ENCODE data around the gene LRRTM2. TPM values are rescaled to one million over a fixed set of nuclear protein-coding genes. Genes with fewer than 3 reads are reported as not detected.
"Not testable (repeated sequence)": the region's sequence is repeated elsewhere in the genome, so short reads cannot be mapped to it uniquely, and the experiment has no call there.

The LRRTM2 gene
- total and polyA plus RNA-seq, 2 donors (not counting 1 experiment from before 2014, with no cell fraction given), result 0.01 TPM; not detected in 1

DNA sequence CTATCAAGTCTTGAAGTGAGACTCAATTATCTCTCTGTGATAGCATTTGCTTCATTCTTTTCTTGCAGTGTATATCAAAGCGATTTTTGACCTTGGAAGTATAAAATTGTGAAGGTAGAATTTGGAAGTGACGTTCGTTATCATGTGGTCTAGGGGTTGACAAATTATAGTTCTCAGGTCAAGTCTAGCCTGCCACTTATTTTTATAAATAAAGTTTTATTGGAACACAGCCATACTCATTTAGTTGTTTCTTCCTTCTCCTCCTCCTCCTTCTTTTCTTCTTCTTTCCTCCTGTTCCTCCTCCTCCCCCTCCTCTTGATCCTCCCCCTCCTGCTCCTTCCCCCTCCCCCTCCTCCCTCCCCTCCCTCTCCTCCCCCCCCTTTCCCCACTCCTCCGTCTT is 38.0 kb downstream of the LRRTM2 start:
- Mint-ChIP-seq H3K27me3 (no peaks in the 10 kb centered on the region), H3K4me1 (peaks cover 3% of the 10 kb centered on the region), H3K27ac (no peak overlapping the region), H3K4me3 (no peak overlapping the region), H3K9me3 (ENCODE audit: insufficient read depth) (peaks cover 2% of the 10 kb centered on the region)
- peaks cover 5% of the 10 kb centered on the region for H4K20me1 ChIP-seq (ENCODE audit: control insufficient read depth, insufficient read depth, low read length, poor library complexity, severe bottlenecking)
- no peaks in the 10 kb centered on the region for H3K9me3 ChIP-seq (ENCODE audit: control extremely low read depth in 1 of 3, control insufficient read depth in 2 of 3, insufficient read depth in 1 of 3, low read length in 2 of 3)
- H3K4me2 ChIP-seq (replicated peaks; ENCODE audit: low read depth, low read length, poor library complexity, severe bottlenecking), result no peak overlapping the region
- intact Hi-C loops (cut with micrococcal nuclease), result no loop called here
- H3K4me1 ChIP-seq (ENCODE audit: control insufficient read depth in 2 of 2, insufficient read depth in 2 of 2, low read length in 2 of 2), result no peaks in the 10 kb centered on the region
- TF ChIP-seq CTCF (IDR thresholded peaks at IDR 0.05), result no peak
- TF ChIP-seq EZH2 (IDR thresholded peaks at IDR 0.05; ENCODE audit: borderline replicate concordance, insufficient read depth, low read depth, low read length, poor library complexity, severe bottlenecking), result no peak
- ATAC-seq (ENCODE audit: low read depth), result no peak
- no peak overlapping the region for H2AFZ ChIP-seq (ENCODE audit: insufficient read depth, low read depth, low read length, poor library complexity, severe bottlenecking)
- no CpG with 5 or more reads among the region's 4 CpGs for WGBS (ENCODE audit: insufficient coverage)
- H3K79me2 ChIP-seq (ENCODE audit: control insufficient read depth, insufficient read depth, low read length), result no peaks in the 10 kb centered on the region
- no peaks in the 10 kb centered on the region for H3K27me3 ChIP-seq (replicated peaks in 1 of 4; ENCODE audit: control extremely low read depth in 1 of 4, control insufficient read depth in 3 of 4, insufficient read depth in 4 of 4, low read length in 3 of 4)
- no peak for DNase-seq
- H3K36me3 ChIP-seq (replicated peaks in 1 of 2; ENCODE audit: control extremely low read depth in 1 of 2, control insufficient read depth in 1 of 2, extremely low read depth in 1 of 2, insufficient read depth in 2 of 2, low read length in 1 of 2), result no peaks in the 10 kb centered on the region
- ChIA-PET POLR2A (no interaction called here), CTCF (no interaction called here)
- no peak overlapping the region for H3K4me3 ChIP-seq (ENCODE audit: control extremely low read depth in 1 of 5, extremely low read depth in 1 of 5, insufficient read depth in 1 of 5, low read depth in 2 of 5, low read length in 4 of 5)
- H3K9ac ChIP-seq (ENCODE audit: low read length), result no peak overlapping the region
- no peak overlapping the region for H3K27ac ChIP-seq (ENCODE audit: low read length in 2 of 2)

DNA sequence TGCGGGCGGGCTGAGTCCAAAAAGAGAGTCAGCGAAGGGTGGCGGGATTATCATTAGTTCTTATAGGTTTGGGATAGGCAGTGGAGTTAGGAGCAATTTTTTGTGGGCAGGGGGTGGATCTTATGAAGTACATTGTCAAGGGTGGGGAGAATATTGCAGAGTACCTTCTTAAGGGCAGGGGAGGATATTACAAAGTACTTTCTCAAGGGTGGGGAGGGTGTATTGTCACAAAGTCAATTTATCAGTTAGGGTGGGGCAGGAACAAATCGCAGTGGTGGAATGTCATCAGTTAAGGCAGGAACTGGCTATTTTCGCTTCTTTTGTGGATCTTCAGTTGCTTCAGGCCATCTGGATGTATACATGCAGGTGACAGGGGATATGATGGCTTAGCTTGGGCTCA is 40.3 kb downstream of the LRRTM2 start:
- H3K9ac ChIP-seq (ENCODE audit: low read length); POLR2A ChIA-PET; DNase-seq; H4K20me1 ChIP-seq (ENCODE audit: control insufficient read depth, insufficient read depth, low read length, poor library complexity, severe bottlenecking); H3K4me1 ChIP-seq (ENCODE audit: control insufficient read depth in 2 of 2, insufficient read depth in 2 of 2, low read length in 2 of 2); H3K4me2 ChIP-seq (replicated peaks; ENCODE audit: low read depth, low read length, poor library complexity, severe bottlenecking); H3K9me3 Mint-ChIP-seq (ENCODE audit: insufficient read depth); intact Hi-C loops (cut with micrococcal nuclease); H3K36me3 ChIP-seq (replicated peaks in 1 of 2; ENCODE audit: control extremely low read depth in 1 of 2, control insufficient read depth in 1 of 2, extremely low read depth in 1 of 2, insufficient read depth in 2 of 2, low read length in 1 of 2); H3K27ac ChIP-seq (ENCODE audit: low read length in 2 of 2); H3K27me3 Mint-ChIP-seq; H3K4me3 ChIP-seq (ENCODE audit: control extremely low read depth in 1 of 5, extremely low read depth in 1 of 5, insufficient read depth in 1 of 5, low read depth in 2 of 5, low read length in 4 of 5); H3K4me3 Mint-ChIP-seq; H3K9me3 ChIP-seq (ENCODE audit: control extremely low read depth in 1 of 3, control insufficient read depth in 2 of 3, insufficient read depth in 1 of 3, low read length in 2 of 3); ATAC-seq (ENCODE audit: low read depth); H3K4me1 Mint-ChIP-seq; H3K27me3 ChIP-seq (replicated peaks in 1 of 4; ENCODE audit: control extremely low read depth in 1 of 4, control insufficient read depth in 3 of 4, insufficient read depth in 4 of 4, low read length in 3 of 4); H3K79me2 ChIP-seq (ENCODE audit: control insufficient read depth, insufficient read depth, low read length); H2AFZ ChIP-seq (ENCODE audit: insufficient read depth, low read depth, low read length, poor library complexity, severe bottlenecking); H3K27ac Mint-ChIP-seq: not testable (repeated sequence)
- WGBS (ENCODE audit: insufficient coverage), result 100% methylated on average over 6 of the region's 6 CpGs
- CTCF ChIA-PET, result interaction anchor here (1.0 kb wide), 1 partner anchor 10 kb away, joined by 7 read pairs; no protein-coding TSS in a partner anchor
